ENCODE measurements around the gene NRG3.

GRCh38 chr10:82826132-82826531 lies 951.1 kb downstream of the NRG3 start:
- TF ChIP-seq POLR2A (IDR thresholded peaks at IDR 0.05; ENCODE audit: low read depth, low read length) = no peak
- TF ChIP-seq POLR2AphosphoS5 (IDR thresholded peaks at IDR 0.05; ENCODE audit: low read depth, low read length) = no peak
- no peak for TF ChIP-seq SPI1 (IDR thresholded peaks at IDR 0.05; ENCODE audit: low read depth, low read length)

Measured in GM12891 (cell line).